Heart right ventricle (tissue), 16 donors: Measurements from ENCODE around the gene ADCY5. TPM values are rescaled to one million over a fixed set of nuclear protein-coding genes. Genes with fewer than 3 reads are reported as not detected.
A peak's percentile ranks its signal among the peaks of the same experiment; 100 is the strongest.

ENCODE experiments used
- ATAC-seq, 8 donors: fragments of 200-7000 bp; cut with Tn5 transposase; one replicate each; pipeline ENCODE4 v1.9.1; 2020; ENCODE audit warnings: mild to moderate bottlenecking in 8 of 8, moderate library complexity in 8 of 8, moderate number of reproducible peaks in 1 of 8
- DNase-seq, 2 donors: peaks; one replicate each; pipeline ENCODE4 v3.0.0-alpha.2; 2020
- H3K27ac ChIP-seq, 10 donors: fragments of 200-600 bp; sonication (generic) in 2 of 10; one replicate each; pipeline versions ENCODE4 v1.5.0 to v1.8.0; 2020 to 2022; ENCODE audit warnings: mild to moderate bottlenecking in 3 of 10
- H3K27me3 ChIP-seq, 7 donors: fragments of 200-600 bp; one replicate each; pipeline ENCODE4 v1.8.0; 2021 to 2022; ENCODE audit warnings: mild to moderate bottlenecking in 2 of 7
- H3K36me3 ChIP-seq, 9 donors: fragments of 200-600 bp; sonication (generic) in 1 of 9; one replicate each; pipeline versions ENCODE4 v1.5.0 to v1.8.0; 2020 to 2022; ENCODE audit warnings: mild to moderate bottlenecking in 2 of 9
- H3K4me1 ChIP-seq, 9 donors: fragments of 200-600 bp; sonication (generic) in 1 of 9; one replicate each; pipeline versions ENCODE4 v1.5.0 to v1.8.0; 2020 to 2022; ENCODE audit warnings: mild to moderate bottlenecking in 4 of 9
- H3K4me3 ChIP-seq, 10 donors: fragments of 200-600 bp; sonication (generic) in 2 of 10; one replicate each; pipeline versions ENCODE4 v1.5.0 to v1.8.0; 2020 to 2022; ENCODE audit warnings: mild to moderate bottlenecking in 7 of 10, moderate library complexity in 2 of 10
- H3K9me3 ChIP-seq, 11 donors: fragments of 200-600 bp in 10 of 11; sonication (generic) in 2 of 11; one replicate each; pipeline versions ENCODE4 v1.5.0 to v1.8.0; 2013 to 2022; ENCODE audit warnings: mild to moderate bottlenecking in 2 of 11, control low read depth in 1 of 11, moderate library complexity in 1 of 11
- CTCF ChIP-seq, 9 donors: fragments of 200-600 bp; sonication (generic) in 2 of 9; IDR thresholded peaks; one replicate each; pipeline versions ENCODE4 v1.5.0 to v1.8.0; 2021 to 2022; ENCODE audit warnings: antibody characterized with exemption in 9 of 9, mild to moderate bottlenecking in 5 of 9, moderate library complexity in 1 of 9
- WGBS, 2 donors: extraction: QIAGEN DNeasy Blood & Tissue Kit; methylation state at CpG; one replicate each; pipeline ENCODE4 v1.1.7; 2013; ENCODE audit warnings: inconsistent platforms in 1 of 2; 5-methylcytosine and 5-hydroxymethylcytosine counted together
- intact Hi-C, 10 donors: fragments of 100-400 bp; cut with DNase I; formaldehyde crosslinking; loops; one replicate each; pipeline versions ENCODE4 v1.11.1 to v1.14.2; 2022
- polyA plus RNA-seq, 2 donors: library from polyadenylated mRNA; stranded (reverse); fragments of 200-250 nt; gene quantifications; one replicate each; pipeline ENCODE4 v1.2.3, GENCODE V29; 2013
- total RNA-seq, 10 donors: library from RNA; stranded (reverse); fragmentation: NEBNext Ultra II Directional in 3 of 10; extraction: Animal tissue kit (Norgen Biotek cat#: 25700) in 3 of 10; gene quantifications; one replicate each; pipeline versions ENCODE4 v1.2.1 to v1.2.4, GENCODE V29; 2021 to 2023
- donor health status: Arrhythmogenic right ventricular cardiomyopathy.
- donor health status: ischemic (EF 13 %, LVEDD 7.1; RV severe dilation, severe dysfunction).
- donor health status: healthy with polysubstance abuse.
- donor health status: DM: no; HTN: yes; CAD: no.
- donor health status: DM: no; HTN: no; CAD: no.
- donor health status: ischemic (EF 25% LVEDD 6.9; RV normal size, moderate dysfunction).
- donor health status: ischemic (EF 25% LVEDD 5.7; RV mildly dilated, moderate dysfunction).
- donor health status: healthy.
- donor health status: DM: yes; HTN: yes; CAD: no.
- donor health status: Ischemic cardiomyopathy.
- donor health status: ischemic (EF 35%, LVEDD 5.7; RV mildly dilated, moderate dysfunction).
- donor health status: nonischemic (EF 11% LVEDD 7.7; RV severe dilation, severe dysfunction).
- donor health status: DM: yes; HTN: yes; CAD: no.
- donor health status: PGD.
- donor health status: ischemic (EF 29% LVEDD 5.4; RV normal size, mild dysfunction).
- donor health status: nonischemic (EF 23%, LVEDD 6.1; RV moderate dilation, normal function).

ADCY5 gene
- total and polyA plus RNA-seq, 12 donors = 37.2 to 245 (median 198) TPM

- ATAC-seq (no peak), DNase-seq (no peak)
- no peaks in the 10 kb centered on the region for H3K27me3 ChIP-seq
- H3K9me3 ChIP-seq = no peaks in the 10 kb centered on the region
- peak overlapping the region in 5 of 10 donors; percentile 17 to 93 (median 90) for H3K27ac ChIP-seq
- no peaks in the 10 kb centered on the region for H3K36me3 ChIP-seq
- no peak for TF ChIP-seq CTCF (IDR thresholded peaks at IDR 0.05)
- 69 to 80% methylated on average over 8 of the region's 8 CpGs for WGBS, 2 donors
- intact Hi-C loops = loop anchor here in 1 of 10 donors (5.0 kb wide), 1 partner anchor 36 kb away; no protein-coding TSS in a partner anchor
- H3K4me1 ChIP-seq = peaks cover 4 to 97% (median 81%) of the 10 kb centered on the region in 9 donors
- no peak overlapping the region for H3K4me3 ChIP-seq
These were observed 70.4 kb downstream of the ADCY5 start for GRCh38 chr3:123378409-123378915.

- Histone ChIP-seq H3K27me3 (no peaks in the 10 kb centered on the region), H3K9me3 (no peaks in the 10 kb centered on the region), H3K4me3 (no peak overlapping the region), H3K27ac (peak overlapping the region; percentile 31 to 95 (median 84)), H3K4me1 (peaks cover 10 to 97% (median 78%) of the 10 kb centered on the region in 9 donors), H3K36me3 (no peaks in the 10 kb centered on the region)
- TF ChIP-seq CTCF (IDR thresholded peaks at IDR 0.05) = no peak
- no peak for DNase-seq
- no peak for ATAC-seq
- intact Hi-C loops = loop anchor here in 1 of 10 donors (5.0 kb wide), 1 partner anchor 35 kb away; no protein-coding TSS in a partner anchor
- 41 to 48% methylated on average over 2 of the region's 2 CpGs for WGBS, 2 donors
These were observed 71.6 kb downstream of the ADCY5 start for GRCh38 chr3:123377243-123377740.

GRCh38 chr3:123376451-123377242 lies 72.2 kb downstream of the ADCY5 start:
- Histone ChIP-seq H3K4me1 (peaks cover 15 to 97% (median 78%) of the 10 kb centered on the region in 9 donors), H3K27me3 (no peaks in the 10 kb centered on the region), H3K27ac (peak overlapping the region; percentile 31 to 95 (median 84)), H3K4me3 (no peak overlapping the region), H3K36me3 (no peaks in the 10 kb centered on the region), H3K9me3 (no peaks in the 10 kb centered on the region)
- TF ChIP-seq CTCF (IDR thresholded peaks at IDR 0.05) = no peak
- no peak for ATAC-seq
- intact Hi-C loops = loop anchor here in 1 of 10 donors (5.0 kb wide), 1 partner anchor 34 kb away; no protein-coding TSS in a partner anchor
- 24 to 29% methylated on average over 11 of the region's 11 CpGs for WGBS, 2 donors
- no peak for DNase-seq
